Measurements from ENCODE around the gene GPATCH8. TPM values are rescaled to one million over a fixed set of nuclear protein-coding genes. Genes with fewer than 3 reads are reported as not detected.
"Not testable (repeated sequence)": the region's sequence is repeated elsewhere in the genome, so short reads cannot be mapped to it uniquely, and the experiment has no call there.

Gene GPATCH8
- total RNA-seq, 1 experiment from 2014 or later, result 20.0 TPM

- no peak for DNase-seq (ENCODE audit: extremely low read depth, low read depth)
Observed at GRCh38 chr17:44529864-44530263, 26.7 kb upstream of the GPATCH8 start.

- no peak for DNase-seq (ENCODE audit: extremely low read depth, low read depth)
Observed at GRCh38 chr17:44527954-44528353, 24.7 kb upstream of the GPATCH8 start.

- no peak for DNase-seq (ENCODE audit: extremely low read depth, low read depth)
Observed at GRCh38 chr17:44527102-44527501, 23.9 kb upstream of the GPATCH8 start.

DNA sequence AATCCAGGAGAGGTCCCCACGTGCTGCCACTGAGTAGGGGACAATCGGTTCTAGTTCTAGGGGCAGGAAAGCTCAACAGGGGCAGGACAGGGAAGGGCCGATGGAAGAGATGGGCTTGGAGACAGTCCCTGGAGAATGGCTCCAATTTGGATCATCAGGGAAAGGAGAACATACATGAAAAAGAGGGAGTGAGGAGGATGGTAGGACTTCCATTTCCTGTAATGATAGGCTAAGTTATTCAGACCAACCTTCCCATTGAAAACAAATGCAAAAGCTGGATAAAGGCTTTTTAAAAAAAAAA lies 20.4 kb upstream of the GPATCH8 start:
- DNase-seq (ENCODE audit: extremely low read depth, low read depth), result no peak

GRCh38 chr17:44522883-44523671 lies 19.9 kb upstream of the GPATCH8 start:
- peak; percentile 75 for DNase-seq (ENCODE audit: extremely low read depth, low read depth)

DNA sequence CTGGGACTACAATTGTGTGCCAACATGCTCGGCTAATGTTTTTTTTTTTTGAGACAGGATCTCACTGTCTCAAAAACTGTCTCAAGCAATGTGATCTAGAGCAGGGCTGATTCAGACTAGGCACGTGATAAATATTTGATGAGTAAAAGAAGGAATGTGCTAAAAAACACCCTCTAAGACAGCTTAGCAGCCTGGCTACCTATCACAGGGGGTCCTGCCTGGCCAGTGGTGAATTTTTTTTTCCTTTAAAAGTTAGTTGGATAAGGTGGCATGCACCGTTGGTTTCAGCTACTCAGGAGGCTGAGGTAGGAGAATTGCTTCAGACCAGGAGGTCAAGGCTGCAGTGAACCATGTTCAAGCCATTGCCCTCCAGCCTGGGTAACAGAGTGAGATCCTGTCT lies 14.8 kb upstream of the GPATCH8 start:
- DNase-seq (ENCODE audit: extremely low read depth, low read depth), result no peak

DNA sequence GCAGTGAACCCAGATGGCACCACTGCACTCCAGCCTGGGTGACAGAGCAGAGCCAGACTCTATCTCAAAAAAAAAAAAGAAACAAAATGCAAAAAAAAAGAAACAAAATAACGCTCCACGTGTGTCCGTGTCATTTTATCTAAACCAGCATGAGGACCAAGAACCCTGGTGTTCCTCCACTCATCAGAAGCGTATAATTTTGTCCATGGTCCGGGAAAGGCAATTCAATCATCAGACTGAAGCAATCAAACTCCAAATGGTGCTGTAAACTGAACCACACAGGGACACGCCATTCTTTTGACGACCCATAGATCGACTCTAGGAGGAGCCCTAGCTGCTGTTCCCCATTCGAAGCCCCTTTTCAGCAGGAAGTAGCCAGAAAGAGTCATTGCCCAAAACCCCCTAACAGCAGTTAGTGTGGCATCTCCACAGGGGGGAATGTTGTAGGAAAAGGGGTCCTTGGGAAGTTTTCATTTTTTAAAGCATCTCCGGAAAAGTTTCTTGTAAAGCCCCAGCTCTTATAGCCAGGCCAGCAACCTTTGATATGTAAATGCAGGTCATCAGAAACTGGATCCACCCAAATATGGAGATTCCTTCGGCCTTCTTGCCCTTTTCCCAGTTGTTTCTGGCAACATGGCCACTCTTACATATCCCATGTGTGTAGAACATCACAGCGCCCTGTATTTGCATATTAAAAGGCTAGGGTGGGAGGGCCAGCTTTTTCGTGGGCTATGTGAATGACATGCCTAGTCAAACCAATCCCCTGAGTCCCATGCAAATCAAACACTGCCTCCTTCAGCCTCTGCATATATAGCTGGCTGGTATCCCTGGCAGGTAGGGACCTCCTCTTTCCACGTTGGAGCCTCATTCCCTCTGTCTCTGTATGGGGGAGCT lies 8.3 kb upstream of the GPATCH8 start:
- not testable (repeated sequence) for DNase-seq (ENCODE audit: extremely low read depth, low read depth)

- DNase-seq (ENCODE audit: extremely low read depth, low read depth), result not testable (repeated sequence)
Observed at GRCh38 chr17:44506939-44507604, 3.9 kb upstream of the GPATCH8 start.

DNA sequence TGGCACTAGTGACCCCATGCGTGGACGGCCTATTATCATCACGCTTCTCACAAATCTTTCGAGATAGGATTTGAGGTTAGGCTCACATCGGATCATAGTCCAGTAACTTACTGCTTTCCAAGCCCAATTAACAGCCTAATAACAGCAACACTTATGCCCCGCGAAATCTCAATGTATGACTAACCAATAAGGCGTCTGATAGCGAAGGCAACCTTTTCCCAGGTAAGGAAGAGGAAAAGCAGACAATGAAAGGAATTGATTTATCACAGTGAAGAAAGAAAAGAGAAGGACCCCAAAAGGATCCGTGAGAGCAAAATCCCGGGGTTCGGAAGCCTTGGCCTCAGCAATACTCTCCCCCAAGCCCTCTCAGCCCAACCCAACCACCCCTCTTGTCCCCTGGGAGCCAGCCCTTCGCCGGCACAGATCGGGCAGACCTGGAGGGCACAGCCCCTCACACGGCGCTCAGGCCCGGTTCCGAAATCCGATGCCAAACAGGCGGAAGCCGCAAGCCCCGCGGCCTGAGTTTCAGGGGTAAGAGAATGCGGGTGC lies 534 bp downstream of the GPATCH8 start:
- DNase-seq (ENCODE audit: extremely low read depth, low read depth), result no peak

DNA sequence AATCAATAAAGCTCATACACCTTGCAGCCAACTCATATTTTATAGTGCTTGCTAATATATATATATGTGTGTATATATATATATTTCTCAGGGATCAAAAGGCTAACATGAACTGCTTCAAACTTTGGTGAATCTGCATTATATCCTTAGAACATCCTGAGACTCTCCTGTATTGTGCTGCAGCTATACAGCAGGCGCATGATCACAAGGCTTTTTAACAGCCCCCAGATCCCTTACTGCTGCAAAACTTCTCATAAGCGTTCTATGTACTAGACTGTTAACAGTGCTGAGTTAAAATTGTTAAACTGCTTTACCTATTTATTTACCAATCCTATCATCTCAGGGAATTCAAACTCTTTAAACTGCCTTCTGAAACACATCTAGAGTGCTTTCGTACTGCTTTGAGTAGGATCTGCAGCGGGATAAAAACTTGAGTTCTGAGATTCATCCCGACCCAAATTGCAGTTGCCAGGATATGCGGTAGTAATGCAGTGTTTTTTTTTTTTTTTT lies 1.3 kb downstream of the GPATCH8 start:
- DNase-seq (ENCODE audit: extremely low read depth, low read depth), result no peak

GRCh38 chr17:44499722-44500121 lies 3.5 kb downstream of the GPATCH8 start:
- no peak for DNase-seq (ENCODE audit: extremely low read depth, low read depth)

- DNase-seq (ENCODE audit: extremely low read depth, low read depth), result no peak
Observed at GRCh38 chr17:44496815-44497214, 6.4 kb downstream of the GPATCH8 start.

DNA sequence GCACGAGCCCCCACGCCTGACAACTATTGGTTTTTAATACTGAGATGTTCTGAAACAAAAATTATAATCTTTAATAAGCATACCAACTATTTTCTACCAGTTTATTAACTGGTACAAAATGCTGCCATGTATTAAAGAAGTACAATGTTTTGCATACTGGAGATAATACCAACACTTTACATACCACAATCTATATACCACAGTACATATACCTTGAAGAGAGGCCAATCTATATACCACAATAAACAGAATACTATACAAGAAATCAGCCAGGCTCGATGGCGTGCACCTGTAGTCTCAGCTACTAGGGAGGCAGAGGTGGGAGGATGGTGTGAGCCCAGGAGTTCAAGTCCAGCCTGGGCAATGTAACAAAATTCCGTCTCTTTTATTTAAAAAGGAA lies 9.9 kb downstream of the GPATCH8 start:
- DNase-seq (ENCODE audit: extremely low read depth, low read depth), result no peak

GRCh38 chr17:44492706-44493272 lies 10.4 kb downstream of the GPATCH8 start:
- DNase-seq (ENCODE audit: extremely low read depth, low read depth), result no peak

DNA sequence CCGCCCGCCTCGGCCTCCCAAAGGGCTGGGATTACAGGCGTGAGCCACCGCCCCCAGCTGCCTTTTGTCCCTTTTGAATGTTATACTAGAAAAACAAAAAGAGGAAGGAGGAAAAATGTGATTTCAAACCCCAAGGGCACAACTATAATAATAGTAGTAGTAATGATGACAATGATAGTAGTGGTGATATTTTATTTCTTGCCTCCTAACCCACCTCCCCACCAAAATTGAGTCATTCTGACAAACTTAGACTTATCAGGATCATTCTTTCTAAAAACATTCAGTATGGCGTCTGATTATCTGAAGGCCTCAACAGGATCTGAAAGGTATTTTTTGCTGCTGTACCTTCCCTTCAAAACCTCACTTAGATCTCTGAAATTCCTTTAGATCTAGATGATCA lies 13.6 kb downstream of the GPATCH8 start:
- DNase-seq (ENCODE audit: extremely low read depth, low read depth), result no peak

GRCh38 chr17:44487170-44487569 lies 16.0 kb downstream of the GPATCH8 start:
- DNase-seq (ENCODE audit: extremely low read depth, low read depth), result no peak

GRCh38 chr17:44473367-44473766 lies 29.8 kb downstream of the GPATCH8 start:
- DNase-seq (ENCODE audit: extremely low read depth, low read depth), result no peak

GRCh38 chr17:44469676-44470075 lies 33.5 kb downstream of the GPATCH8 start:
- DNase-seq (ENCODE audit: extremely low read depth, low read depth), result no peak

GRCh38 chr17:44467108-44467507 lies 36.1 kb downstream of the GPATCH8 start:
- no peak for DNase-seq (ENCODE audit: extremely low read depth, low read depth)

- no peak for DNase-seq (ENCODE audit: extremely low read depth, low read depth)
Observed at GRCh38 chr17:44466339-44466738, 36.9 kb downstream of the GPATCH8 start.

DNA sequence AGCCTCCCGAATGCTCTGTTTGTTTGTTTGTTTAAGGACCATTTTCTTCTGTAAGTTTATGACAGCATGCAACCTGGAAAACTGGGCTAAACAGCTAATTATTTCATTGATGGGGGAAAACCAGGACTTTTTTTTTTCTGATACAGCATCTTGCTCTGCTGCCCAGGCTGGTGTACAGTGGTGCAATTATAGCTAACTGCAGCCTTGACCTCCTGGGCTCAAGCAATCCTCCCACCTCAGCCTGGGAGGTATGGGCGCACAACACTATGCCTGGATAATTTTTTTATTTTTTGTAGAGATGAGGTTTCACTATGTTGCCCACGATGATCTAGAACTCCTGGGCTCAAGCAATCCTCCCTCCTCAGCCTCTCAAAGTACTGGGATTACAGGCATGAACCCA lies 37.3 kb downstream of the GPATCH8 start:
- no peak for DNase-seq (ENCODE audit: extremely low read depth, low read depth)
